ENCODE results near the gene ITGA3.

GRCh38 chr17:50115756-50116155 is 59.8 kb downstream of the ITGA3 start:
- TF ChIP-seq EZH2 (IDR thresholded peaks at IDR 0.05; ENCODE audit: insufficient read depth, poor library complexity, severe bottlenecking) (no peak), EZH2phosphoT487 (IDR thresholded peaks at IDR 0.05; ENCODE audit: insufficient read depth, low read depth) (no peak)
